ENCODE data around the gene CHST3.

Gene CHST3

GRCh38 chr10:72009051-72009424 is 44.8 kb downstream of the CHST3 start:
- Histone ChIP-seq H3K27me3 (ENCODE audit: insufficient read depth, low read depth) (no peaks in the 10 kb centered on the region), H3K36me3 (ENCODE audit: insufficient read depth) (no peaks in the 10 kb centered on the region), H3K9ac (no peak overlapping the region), H3K79me2 (ENCODE audit: insufficient read depth, low read depth) (no peaks in the 10 kb centered on the region), H2AFZ (ENCODE audit: low read depth) (no peak overlapping the region), H4K20me1 (ENCODE audit: insufficient read depth) (no peaks in the 10 kb centered on the region), H3K4me1 (ENCODE audit: low read depth, poor library complexity, severe bottlenecking) (no peaks in the 10 kb centered on the region), H3K4me2 (no peak overlapping the region), H3K4me3 (IDR thresholded peaks at IDR 0.05; ENCODE audit: insufficient read depth, low read depth, low read length) (no peak overlapping the region), H3K27ac (no peak overlapping the region)
- no peak for TF ChIP-seq CTCF (conservative IDR thresholded peaks at IDR 0.05; ENCODE audit: low read depth, low read length)

DNA sequence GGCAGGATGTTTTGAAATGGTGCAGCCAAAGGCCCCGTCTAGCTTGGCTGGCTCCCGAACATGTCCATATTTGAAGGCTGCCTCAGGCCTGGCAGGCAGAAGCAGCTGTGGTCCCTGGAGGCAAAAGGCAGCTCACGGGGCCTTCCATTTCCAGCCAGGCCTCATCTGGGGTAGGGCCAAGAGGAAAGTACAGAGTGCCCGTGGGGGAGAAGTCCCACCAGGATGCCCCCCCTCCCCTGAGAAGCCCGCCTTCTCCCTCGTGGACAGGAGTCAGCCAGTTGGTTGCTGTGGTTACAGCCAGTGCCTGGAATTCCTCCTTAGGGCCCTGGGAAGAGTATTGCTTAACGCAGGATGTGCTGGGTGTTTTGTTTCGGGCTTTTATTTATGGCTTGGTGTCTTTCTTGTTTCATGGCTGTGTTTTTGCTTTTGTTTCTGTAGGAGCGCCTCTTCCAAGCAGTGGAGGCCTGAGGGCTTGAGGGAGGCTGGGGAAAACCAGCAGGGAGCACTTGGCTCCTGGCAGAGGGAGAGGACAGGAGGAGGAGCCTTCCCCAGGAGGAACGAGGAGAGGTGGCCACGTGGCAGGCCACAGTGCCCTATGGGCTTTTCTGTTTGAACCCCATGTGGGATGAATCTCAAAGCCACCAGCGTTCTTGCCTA is 45.4 kb downstream of the CHST3 start:
- Histone ChIP-seq H3K27ac (no peak overlapping the region), H3K36me3 (ENCODE audit: insufficient read depth) (no peaks in the 10 kb centered on the region), H3K9ac (no peak overlapping the region), H4K20me1 (ENCODE audit: insufficient read depth) (no peaks in the 10 kb centered on the region), H3K4me1 (ENCODE audit: low read depth, poor library complexity, severe bottlenecking) (no peaks in the 10 kb centered on the region), H3K27me3 (ENCODE audit: insufficient read depth, low read depth) (no peaks in the 10 kb centered on the region), H3K79me2 (ENCODE audit: insufficient read depth, low read depth) (no peaks in the 10 kb centered on the region), H3K4me3 (IDR thresholded peaks at IDR 0.05; ENCODE audit: insufficient read depth, low read depth, low read length) (no peak overlapping the region), H3K4me2 (no peak overlapping the region), H2AFZ (ENCODE audit: low read depth) (no peak overlapping the region)
- no peak for TF ChIP-seq CTCF (conservative IDR thresholded peaks at IDR 0.05; ENCODE audit: low read depth, low read length)

GRCh38 chr10:72010234-72010973 is 46.2 kb downstream of the CHST3 start:
- Histone ChIP-seq H3K27ac (no peak overlapping the region), H3K4me1 (ENCODE audit: low read depth, poor library complexity, severe bottlenecking) (no peaks in the 10 kb centered on the region), H3K79me2 (ENCODE audit: insufficient read depth, low read depth) (no peaks in the 10 kb centered on the region), H3K27me3 (ENCODE audit: insufficient read depth, low read depth) (no peaks in the 10 kb centered on the region), H3K4me3 (IDR thresholded peaks at IDR 0.05; ENCODE audit: insufficient read depth, low read depth, low read length) (no peak overlapping the region), H3K9ac (no peak overlapping the region), H3K4me2 (no peak overlapping the region), H2AFZ (ENCODE audit: low read depth) (no peak overlapping the region), H3K36me3 (ENCODE audit: insufficient read depth) (no peaks in the 10 kb centered on the region), H4K20me1 (ENCODE audit: insufficient read depth) (no peaks in the 10 kb centered on the region)
- TF ChIP-seq CTCF (conservative IDR thresholded peaks at IDR 0.05; ENCODE audit: low read depth, low read length), result no peak

GRCh38 chr10:72011016-72011415 is 46.8 kb downstream of the CHST3 start:
- no peak overlapping the region for H3K27ac ChIP-seq
- no peak for TF ChIP-seq CTCF (conservative IDR thresholded peaks at IDR 0.05; ENCODE audit: low read depth, low read length)
- no peaks in the 10 kb centered on the region for H4K20me1 ChIP-seq (ENCODE audit: insufficient read depth)
- H2AFZ ChIP-seq (ENCODE audit: low read depth), result no peak overlapping the region
- H3K4me1 ChIP-seq (ENCODE audit: low read depth, poor library complexity, severe bottlenecking), result no peaks in the 10 kb centered on the region
- no peak overlapping the region for H3K9ac ChIP-seq
- no peak overlapping the region for H3K4me3 ChIP-seq (IDR thresholded peaks at IDR 0.05; ENCODE audit: insufficient read depth, low read depth, low read length)
- no peak overlapping the region for H3K4me2 ChIP-seq
- H3K36me3 ChIP-seq (ENCODE audit: insufficient read depth), result no peaks in the 10 kb centered on the region
- no peaks in the 10 kb centered on the region; the same call in 1 of the 2 replicates for H3K27me3 ChIP-seq (ENCODE audit: insufficient read depth, low read depth)
- H3K79me2 ChIP-seq (ENCODE audit: insufficient read depth, low read depth), result no peaks in the 10 kb centered on the region
